ENCODE results near the gene RTP4. TPM values are rescaled to one million over a fixed set of nuclear protein-coding genes. Genes with fewer than 3 reads are reported as not detected.

Gene RTP4
- total and polyA plus RNA-seq, 2 of the 8 experiments (the other 6 are each of a cell fraction or from before 2014, with no cell fraction given), result not detected

GRCh38 chr3:187334904-187335303 is 33.3 kb upstream of the RTP4 start:
- Histone ChIP-seq H3K14ac (ENCODE audit: insufficient read length) (no peak overlapping the region), H3K9ac (replicated peaks in 1 of 4; ENCODE audit: extremely low read depth in 1 of 4, low read depth in 3 of 4, low read length in 3 of 4) (no peak overlapping the region), H4K91ac (replicated peaks; ENCODE audit: insufficient read length, low read length) (no peak overlapping the region), H2BK12ac (ENCODE audit: low read depth, low read length) (0 out of 2 replicates have a peak overlapping the region, but pooled peaks have one; percentile 11), H3K4me1 (replicated peaks in 1 of 4; ENCODE audit: control insufficient read depth in 3 of 4, insufficient read depth in 4 of 4, low read length in 3 of 4) (no peaks in the 10 kb centered on the region; a peak in 1 of 7 replicates), H3K23ac (ENCODE audit: insufficient read length) (peak overlapping the region; percentile 36), H3K18ac (ENCODE audit: extremely low read depth, low read length) (no peak overlapping the region), H3K23me2 (ENCODE audit: low read depth, low read length) (no peaks in the 10 kb centered on the region), H4K5ac (ENCODE audit: insufficient read length, low read depth, low read length) (no peak overlapping the region), H3K4ac (replicated peaks; ENCODE audit: insufficient read length, low read depth, low read length) (no peak overlapping the region), H2BK5ac (ENCODE audit: low read depth, low read length) (no peak overlapping the region), H3K36me3 (ENCODE audit: control insufficient read depth in 2 of 4, insufficient read depth in 4 of 4, low read length in 3 of 4) (no peaks in the 10 kb centered on the region), H3K27ac (ENCODE audit: low read depth, low read length) (no peak overlapping the region), H2BK120ac (replicated peaks; ENCODE audit: low read depth, low read length) (no peak overlapping the region), H2AFZ (ENCODE audit: low read length) (no peak overlapping the region), H3K9me3 (ENCODE audit: insufficient read depth in 2 of 2, low read depth in 1 of 2, low read length in 1 of 2) (no peaks in the 10 kb centered on the region), H3K56ac (replicated peaks; ENCODE audit: insufficient read length, low read depth, low read length) (no peak overlapping the region), H2AK5ac (ENCODE audit: low read depth, low read length) (no peak overlapping the region), H3K4me2 (ENCODE audit: insufficient read depth in 1 of 2, low read depth in 2 of 2, low read length in 2 of 2) (no peak overlapping the region), H4K8ac (ENCODE audit: extremely low read depth, insufficient read depth, low read length) (no peak overlapping the region), H2BK15ac (ENCODE audit: low read length) (no peak overlapping the region), H2BK20ac (ENCODE audit: low read length) (no peak overlapping the region), H3K79me1 (ENCODE audit: low read depth, low read length) (no peaks in the 10 kb centered on the region), H4K20me1 (replicated peaks in 1 of 2; ENCODE audit: control insufficient read depth in 1 of 2, insufficient read depth in 2 of 2, low read length in 2 of 2) (no peaks in the 10 kb centered on the region), H3K4me3 (ENCODE audit: extremely low read depth in 1 of 4, insufficient read depth in 2 of 4, low read depth in 3 of 4, low read length in 4 of 4) (no peak overlapping the region), H3K27me3 (replicated peaks in 1 of 4; ENCODE audit: control insufficient read depth in 3 of 4, extremely low read depth in 1 of 4, insufficient read depth in 3 of 4, low read length in 3 of 4) (no peaks in the 10 kb centered on the region), H3K79me2 (ENCODE audit: control insufficient read depth in 1 of 2, insufficient read depth in 2 of 2, low read length in 2 of 2) (no peaks in the 10 kb centered on the region)
- 82% methylated on average over 4 of the region's 4 CpGs; no CpG with 5 or more reads in 1 of the 2 experiments for WGBS, 2 experiments (ENCODE audit: extremely low coverage in 1 of 2, insufficient coverage in 1 of 2, insufficient read length in 1 of 2, insufficient replicate concordance in 2 of 2, low coverage in 1 of 2, low lambda C conversion rate in 2 of 2, missing lambda C conversion rate in 1 of 2)
- POLR2A ChIA-PET (ENCODE audit: partially characterized antibody), result interaction anchor here (1.2 kb wide), 1 partner anchor 223 kb away, joined by 3 read pairs; no protein-coding TSS in a partner anchor
- DNase-seq (ENCODE audit: low read depth in 1 of 2, low spot score in 2 of 2) (no peak), FAIRE-seq (no peak)
- CTCF ChIA-PET (ENCODE audit: partially characterized antibody), result interaction anchor here (0.9 to 24.1 kb wide), 4 partner anchors 15 to 341 kb away, joined by 3 to 947 read pairs (median 68); partner anchors contain the start of gene SST
- TF ChIP-seq HDAC6 (IDR thresholded peaks at IDR 0.05; ENCODE audit: low read depth, low read length) (no peak), ZNF274 (IDR thresholded peaks at IDR 0.05; ENCODE audit: borderline replicate concordance, extremely low read depth, low read length) (no peak), SIN3A (conservative IDR thresholded peaks at IDR 0.05 in 1 of 2, IDR thresholded peaks at IDR 0.05 in 1 of 2; ENCODE audit: low read depth in 1 of 2, low read length in 2 of 2) (no peak), ATF2 (IDR thresholded peaks at IDR 0.05; ENCODE audit: low read length) (no peak), CBX8 (IDR thresholded peaks at IDR 0.05; ENCODE audit: borderline replicate concordance, low read depth, low read length) (no peak), HDAC2 (IDR thresholded peaks at IDR 0.05; ENCODE audit: borderline replicate concordance in 1 of 2, low read depth in 2 of 2, low read length in 2 of 2) (no peak), CEBPB (IDR thresholded peaks at IDR 0.05; ENCODE audit: low read depth, low read length) (no peak), MAX (IDR thresholded peaks at IDR 0.05) (no peak), ASH2L (IDR thresholded peaks at IDR 0.05; ENCODE audit: low read length) (no peak), SP2 (IDR thresholded peaks at IDR 0.05; ENCODE audit: low read length) (no peak), SIRT6 (IDR thresholded peaks at IDR 0.05; ENCODE audit: low read length) (no peak), GTF2F1 (IDR thresholded peaks at IDR 0.05; ENCODE audit: borderline replicate concordance, low read depth, low read length) (no peak)
